Measurements from ENCODE around the gene DRG2.

GRCh38 chr17:18144855-18145254, 57.1 kb downstream of the DRG2 start:
- TF ChIP-seq CTCF (IDR thresholded peaks at IDR 0.05 in 4 of 5, conservative IDR thresholded peaks at IDR 0.05 in 1 of 5) (no peak), POLR2A (IDR thresholded peaks at IDR 0.05) (no peak)

All from gastrocnemius medialis (tissue), 4 donors.